HCT116 (cell line): Measurements from ENCODE around the gene PIK3R6. TPM values are rescaled to one million over a fixed set of nuclear protein-coding genes. Genes with fewer than 3 reads are reported as not detected.

ENCODE experiments used
- ATAC-seq: fragments of 200-7000 bp; cut with Tn5 transposase; 2 replicates; pipeline ENCODE4 v1.9.1; 2020; ENCODE audit warnings: mild to moderate bottlenecking, moderate library complexity
- BruUV-seq: library from RNA; stranded (reverse); fragments of 400-500 nt; replicated peaks from 2 replicates; lab custom pipeline; 2021; lab: Mats Ljungman, UMichigan
- CTCF ChIA-PET: fragments of 300-600 bp; sonication (Branson Sonifier 250); formaldehyde crosslinking; loops from one replicate; lab custom pipeline; 2021; ENCODE audit warnings: antibody characterized with exemption; lab: Charles Lee
- POLR2A ChIA-PET: fragments of 300-600, 350-600 bp; sonication (Branson Sonifier 250); formaldehyde crosslinking; loops from one replicate; lab custom pipeline; 2021; ENCODE audit warnings: antibody characterized with exemption; lab: Charles Lee
- RAD21 ChIA-PET, 2 experiments: fragments of 300-600 bp; sonication (Branson Sonifier 250); formaldehyde crosslinking; loops; one replicate each; lab custom pipeline; 2023; ENCODE audit warnings: low total read pairs in 2 of 2; ENCODE audit not compliant: uncharacterized antibody in 2 of 2, unreplicated experiment in 2 of 2, low non-redundant PET in 1 of 2; lab: Charles Lee
- DNase-seq: peaks from one replicate; pipeline ENCODE4 v3.0.0-alpha.2; 2010; ENCODE audit warnings: low read depth, low spot score
- H2AFZ ChIP-seq: fragments of 200-600 bp; shearing (Covaris generic), sonication (generic); 2 replicates; pipeline ENCODE4 v1.6.1; 2017; ENCODE audit warnings: low read depth, mixed run types, mixed read lengths, antibody characterized with exemption, low read length; ENCODE audit not compliant: poor library complexity, severe bottlenecking
- H3K27ac ChIP-seq: 2 replicates; pipeline ENCODE4 v1.5.1; 2012; ENCODE audit warnings: low read depth, low read length
- H3K27me3 ChIP-seq: fragments of 200-600 bp; sonication (generic); 2 replicates; pipeline ENCODE4 v1.6.1; 2016; ENCODE audit warnings: mixed run types, low read length, mixed read lengths; ENCODE audit not compliant: insufficient read depth
- H3K36me3 ChIP-seq, 2 experiments: fragments of 200-500 bp in 1 of 2; fragments of 200-600 bp in 1 of 2; sonication (Bioruptor generic) in 1 of 2; sonication (generic) in 1 of 2; 2 replicates each; pipeline versions ENCODE4 v1.5.1 to v1.6.1; 2014 to 2016; ENCODE audit warnings: low read length in 2 of 2, inconsistent platforms in 1 of 2, mixed read lengths in 1 of 2, mixed run types in 1 of 2; ENCODE audit not compliant: insufficient read depth in 2 of 2, control insufficient read depth in 1 of 2
- H3K4me1 ChIP-seq, 2 experiments: fragments of 200-600 bp in 1 of 2; sonication (generic) in 1 of 2; 2 replicates each; pipeline versions ENCODE4 v1.5.1 to v1.6.1; 2012 to 2017; ENCODE audit warnings: low read length in 2 of 2, inconsistent platforms in 1 of 2, mild to moderate bottlenecking in 1 of 2, mixed read lengths in 1 of 2, mixed run types in 1 of 2, moderate library complexity in 1 of 2; ENCODE audit not compliant: insufficient read depth in 2 of 2, control insufficient read depth in 1 of 2
- H3K4me2 ChIP-seq: fragments of 200-600 bp; sonication (generic); 2 replicates; pipeline ENCODE4 v1.6.1; 2017; ENCODE audit warnings: mixed run types, low read length, mixed read lengths
- H3K4me3 ChIP-seq, 2 experiments: fragments of 200-600 bp in 1 of 2; sonication (generic) in 1 of 2; replicated peaks in 1 of 2; 2 replicates each; pipeline ENCODE4 v1.5.1; 2011 to 2016; ENCODE audit warnings: low read length in 2 of 2, control low read depth in 1 of 2, low read depth in 1 of 2, mild to moderate bottlenecking in 1 of 2, mixed read lengths in 1 of 2, mixed run types in 1 of 2
- H3K79me2 ChIP-seq: fragments of 200-600 bp; sonication (generic); 2 replicates; pipeline ENCODE4 v1.6.1; 2017; ENCODE audit warnings: mild to moderate bottlenecking, mixed run types, low read length, moderate library complexity, mixed read lengths; ENCODE audit not compliant: insufficient read depth
- H3K9ac ChIP-seq: fragments of 200-600 bp; sonication (generic); 2 replicates; pipeline ENCODE4 v1.6.1; 2016; ENCODE audit warnings: low read length, mixed read lengths
- H3K9me2 ChIP-seq: fragments of 200-600 bp; sonication (generic), shearing (Covaris generic); 2 replicates; pipeline ENCODE4 v1.6.1; 2017; ENCODE audit warnings: mixed run types, mild to moderate bottlenecking, moderate library complexity; ENCODE audit not compliant: insufficient read depth
- H3K9me3 ChIP-seq, 2 experiments: fragments of 200-500 bp in 1 of 2; fragments of 200-600 bp in 1 of 2; sonication (Bioruptor generic) in 1 of 2; sonication (generic) in 1 of 2; 2 replicates each; pipeline ENCODE4 v1.6.1; 2014 to 2017; ENCODE audit warnings: low read length in 2 of 2, mixed read lengths in 2 of 2, inconsistent platforms in 1 of 2, low read depth in 1 of 2, mild to moderate bottlenecking in 1 of 2, mixed run types in 1 of 2, moderate library complexity in 1 of 2; ENCODE audit not compliant: control insufficient read depth in 1 of 2, insufficient read depth in 1 of 2
- H4K20me1 ChIP-seq: fragments of 200-600 bp; sonication (generic), shearing (Covaris generic); 2 replicates; pipeline ENCODE4 v1.6.1; 2017; ENCODE audit warnings: mixed run types, mild to moderate bottlenecking, moderate library complexity; ENCODE audit not compliant: insufficient read depth
- ATF3 ChIP-seq: IDR thresholded peaks from 2 replicates; pipeline ENCODE4 v1.6.1; 2012
- CBX3 ChIP-seq: IDR thresholded peaks from 2 replicates; pipeline ENCODE4 v1.6.1; 2012; ENCODE audit warnings: low read depth
- CEBPB ChIP-seq: IDR thresholded peaks from 2 replicates; pipeline ENCODE4 v1.6.1; 2012; ENCODE audit warnings: low read depth
- CTCF ChIP-seq, 3 experiments: fragments of 200-600 bp in 1 of 3; sonication (generic) in 1 of 3; IDR thresholded peaks in 2 of 3; conservative IDR thresholded peaks in 1 of 3; 2 replicates each; pipeline ENCODE4 v1.5.1; 2012 to 2017; ENCODE audit warnings: low read depth in 2 of 3, low read length in 2 of 3, antibody characterized with exemption in 1 of 3, borderline replicate concordance in 1 of 3, control low read depth in 1 of 3, mild to moderate bottlenecking in 1 of 3, mixed read lengths in 1 of 3, mixed run types in 1 of 3, moderate library complexity in 1 of 3; ENCODE audit not compliant: insufficient read depth in 1 of 3
- EGR1 ChIP-seq: IDR thresholded peaks from 2 replicates; pipeline ENCODE4 v1.6.1; 2012; ENCODE audit warnings: low read depth
- ELF1 ChIP-seq: IDR thresholded peaks from 2 replicates; pipeline ENCODE4 v1.6.1; 2012; ENCODE audit warnings: low read depth, borderline replicate concordance
- EZH2phosphoT487 ChIP-seq: fragments of 200-600 bp; IDR thresholded peaks from 2 replicates; pipeline ENCODE4 v1.6.1; 2018; ENCODE audit warnings: antibody characterized with exemption, borderline replicate concordance
- FOSL1 ChIP-seq: IDR thresholded peaks from 2 replicates; pipeline ENCODE4 v1.6.1; 2012; ENCODE audit warnings: low read depth
- JUND ChIP-seq: IDR thresholded peaks from 2 replicates; pipeline ENCODE4 v1.6.1; 2012
- POLR2A ChIP-seq: IDR thresholded peaks from 2 replicates; pipeline ENCODE4 v1.7.0; 2011; ENCODE audit warnings: borderline replicate concordance; ENCODE audit not compliant: insufficient read depth, insufficient read length; ENCODE audit errors: extremely low read depth
- POLR2AphosphoS5 ChIP-seq: IDR thresholded peaks from 2 replicates; pipeline ENCODE4 v1.6.1; 2011; ENCODE audit warnings: mild to moderate bottlenecking, low read depth, low read length, moderate library complexity
- REST ChIP-seq: IDR thresholded peaks from 2 replicates; pipeline ENCODE4 v1.6.1; 2012; ENCODE audit warnings: low read depth
- SIN3A ChIP-seq: IDR thresholded peaks from 2 replicates; pipeline ENCODE4 v1.6.1; 2012; ENCODE audit warnings: low read depth
- SP1 ChIP-seq: IDR thresholded peaks from 2 replicates; pipeline ENCODE4 v1.6.1; 2012; ENCODE audit warnings: low read depth
- SRF ChIP-seq: IDR thresholded peaks from 2 replicates; pipeline ENCODE4 v1.6.1; 2012; ENCODE audit warnings: low read depth
- TCF7L2 ChIP-seq: IDR thresholded peaks from 2 replicates; pipeline ENCODE4 v1.7.0; 2011; ENCODE audit warnings: borderline replicate concordance, inconsistent platforms; ENCODE audit not compliant: insufficient read depth, insufficient read length; ENCODE audit errors: extremely low read depth
- YY1 ChIP-seq: IDR thresholded peaks from 2 replicates; pipeline ENCODE4 v1.6.1; 2011; ENCODE audit warnings: low read length, low read depth, moderate library complexity, mild to moderate bottlenecking; ENCODE audit not compliant: insufficient replicate concordance; ENCODE audit errors: extremely low read depth
- ZBTB33 ChIP-seq: IDR thresholded peaks from 2 replicates; pipeline ENCODE4 v1.6.1; 2011; ENCODE audit warnings: mild to moderate bottlenecking, low read length, moderate library complexity; ENCODE audit not compliant: insufficient replicate concordance; ENCODE audit errors: extremely low read depth
- ZFX ChIP-seq: fragments of 450-650 bp; IDR thresholded peaks from 2 replicates; pipeline ENCODE4 v1.6.1; 2017
- intact Hi-C: fragments of 100-400 bp; cut with micrococcal nuclease; formaldehyde crosslinking; loops from 2 replicates; pipeline ENCODE4 v1.10.0; 2022
- total RNA-seq: library from RNA; stranded (reverse); gene quantifications from one replicate; pipeline ENCODE4 v1.2.1, GENCODE V29; 2021; ENCODE audit not compliant: unreplicated experiment
- TF ChIP-seq, protein P1 (sequence below): IDR thresholded peaks from 2 replicates; pipeline ENCODE4 v1.6.1; 2012

PIK3R6 gene
- total RNA-seq, 1 experiment from 2014 or later: 0.07 TPM

DNA sequence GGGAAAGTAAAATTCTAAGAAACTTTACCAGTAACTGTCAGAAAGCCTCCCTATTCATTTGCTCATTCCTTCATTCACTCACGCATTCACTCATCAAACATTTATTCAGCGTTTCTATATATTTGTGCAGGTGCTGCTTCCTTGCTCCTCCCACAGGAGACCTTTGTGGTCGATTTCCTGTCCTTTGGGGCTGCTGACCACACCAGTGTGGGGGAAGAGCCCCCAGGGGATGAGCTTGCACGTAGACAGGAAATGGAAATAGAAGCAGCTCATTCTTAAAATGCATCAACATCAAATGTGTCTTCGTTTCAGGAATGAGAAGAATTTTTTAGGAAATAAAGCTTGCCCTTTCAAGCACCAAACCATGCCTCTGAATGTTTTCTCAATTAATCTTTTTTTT, 9.6 kb downstream of the PIK3R6 start:
- Histone ChIP-seq H3K79me2 (no peaks in the 10 kb centered on the region), H3K9ac (no peak overlapping the region), H3K9me2 (no peaks in the 10 kb centered on the region), H3K9me3 (no peaks in the 10 kb centered on the region), H3K4me1 (no peaks in the 10 kb centered on the region), H3K36me3 (no peaks in the 10 kb centered on the region), H3K4me3 (no peak overlapping the region), H3K27ac (no peak overlapping the region), H4K20me1 (no peaks in the 10 kb centered on the region), H2AFZ (no peak overlapping the region), H3K4me2 (no peak overlapping the region), H3K27me3 (0 out of 2 replicates have a peak, but pooled peaks cover 3% of the 10 kb centered on the region)
- intact Hi-C loops: no loop called here
- BruUV-seq: no TSS peak
- no peak for DNase-seq
- CTCF ChIA-PET: interaction anchor here (0.7 kb wide), 1 partner anchor 71 kb away, joined by 3 read pairs; no protein-coding TSS in a partner anchor
- POLR2A ChIA-PET: interaction anchor here (0.6 to 0.7 kb wide), 3 partner anchors 18 to 241 kb away, joined by 3 to 5 read pairs (median 4); no protein-coding TSS in a partner anchor
- RAD21 ChIA-PET: no interaction called here
- no peak for ATAC-seq
- TF ChIP-seq CEBPB (no peak), CTCF (IDR thresholded peaks at IDR 0.05 in 2 of 3, conservative IDR thresholded peaks at IDR 0.05 in 1 of 3; ENCODE audit: borderline replicate concordance in 1 of 3, insufficient read depth in 1 of 3, low read depth in 2 of 3, low read length in 2 of 3) (no peak), EGR1 (no peak), CBX3 (no peak), POLR2A (no peak), SRF (no peak), REST (no peak), ZFX (no peak), TCF7L2 (no peak), ZBTB33 (no peak), SP1 (no peak), YY1 (no peak), ELF1 (no peak), FOSL1 (no peak), SIN3A (no peak), EZH2phosphoT487 (no peak), POLR2AphosphoS5 (no peak), ATF3 (no peak), JUND (no peak)
- TF ChIP-seq, protein P1, sequence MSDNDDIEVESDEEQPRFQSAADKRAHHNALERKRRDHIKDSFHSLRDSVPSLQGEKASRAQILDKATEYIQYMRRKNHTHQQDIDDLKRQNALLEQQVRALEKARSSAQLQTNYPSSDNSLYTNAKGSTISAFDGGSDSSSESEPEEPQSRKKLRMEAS: no peak
